GM18873 (cell line): ENCODE results near the gene CASP1.

Experiments used
- ATAC-seq: cut with Tn5 transposase; IDR thresholded peaks from one replicate; pipeline ENCODE4 v1.9.1; 2021; ENCODE audit warnings: mild to moderate bottlenecking, moderate library complexity, moderate number of reproducible peaks; ENCODE audit not compliant: unreplicated experiment, low FRiP score

Gene CASP1

GRCh38 chr11:104995001-104995408, 39.9 kb downstream of the CASP1 start:
- ATAC-seq: no peak

- no peak for ATAC-seq
These were observed 42.2 kb downstream of the CASP1 start for GRCh38 chr11:104992781-104993180.

- no peak for ATAC-seq
These were observed 43.0 kb downstream of the CASP1 start for GRCh38 chr11:104991994-104992393.

GRCh38 chr11:104984808-104985207, 50.1 kb downstream of the CASP1 start:
- ATAC-seq: no peak

- no peak for ATAC-seq
These were observed 55.1 kb downstream of the CASP1 start for GRCh38 chr11:104979839-104980238.
